Astrocyte of the cerebellum (primary cell): ENCODE data around the gene DOK5.

Source experiments
- DNase-seq: peaks from one replicate; pipeline ENCODE4 v3.0.0-alpha.2; 2011; ENCODE audit warnings: low read depth
- H3K4me3 ChIP-seq: 2 replicates; pipeline ENCODE4 v1.5.1; 2011; ENCODE audit warnings: mild to moderate bottlenecking, low read depth, low read length, moderate library complexity
- in situ Hi-C: cut with HindIII; loops from 2 replicates; pipeline ENCODE4 v1.10.0; 2017; ENCODE audit warnings: low sequenced_read_pairs
- TF ChIP-seq, protein P1 (sequence below): IDR thresholded peaks from 2 replicates; pipeline ENCODE4 v1.5.1; 2012; ENCODE audit warnings: low read length, low read depth, moderate library complexity, mild to moderate bottlenecking; ENCODE audit errors: missing control alignments

The DOK5 gene

DNA sequence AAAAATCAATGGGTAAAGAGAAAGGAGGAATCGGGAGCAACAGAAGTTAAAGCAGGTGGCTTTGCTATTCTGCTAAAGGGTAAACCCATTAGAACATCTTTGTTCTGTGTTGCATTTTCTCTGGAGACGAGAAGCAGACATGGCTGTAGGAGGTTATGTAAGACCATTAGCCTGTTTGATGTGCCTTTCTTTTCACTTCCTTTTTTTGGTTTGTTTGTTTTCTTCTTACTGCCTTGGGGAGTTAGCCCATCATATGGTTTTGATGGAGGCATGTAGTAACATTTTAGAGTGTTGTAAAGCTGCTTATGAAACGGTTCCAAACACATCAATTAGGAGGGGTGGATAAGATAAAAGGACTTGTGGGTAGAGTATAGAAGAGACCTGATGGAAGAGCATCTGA lies 131.0 kb downstream of the DOK5 start:
- in situ Hi-C loops, result no loop called here
- no peak for DNase-seq
- TF ChIP-seq, protein P1, sequence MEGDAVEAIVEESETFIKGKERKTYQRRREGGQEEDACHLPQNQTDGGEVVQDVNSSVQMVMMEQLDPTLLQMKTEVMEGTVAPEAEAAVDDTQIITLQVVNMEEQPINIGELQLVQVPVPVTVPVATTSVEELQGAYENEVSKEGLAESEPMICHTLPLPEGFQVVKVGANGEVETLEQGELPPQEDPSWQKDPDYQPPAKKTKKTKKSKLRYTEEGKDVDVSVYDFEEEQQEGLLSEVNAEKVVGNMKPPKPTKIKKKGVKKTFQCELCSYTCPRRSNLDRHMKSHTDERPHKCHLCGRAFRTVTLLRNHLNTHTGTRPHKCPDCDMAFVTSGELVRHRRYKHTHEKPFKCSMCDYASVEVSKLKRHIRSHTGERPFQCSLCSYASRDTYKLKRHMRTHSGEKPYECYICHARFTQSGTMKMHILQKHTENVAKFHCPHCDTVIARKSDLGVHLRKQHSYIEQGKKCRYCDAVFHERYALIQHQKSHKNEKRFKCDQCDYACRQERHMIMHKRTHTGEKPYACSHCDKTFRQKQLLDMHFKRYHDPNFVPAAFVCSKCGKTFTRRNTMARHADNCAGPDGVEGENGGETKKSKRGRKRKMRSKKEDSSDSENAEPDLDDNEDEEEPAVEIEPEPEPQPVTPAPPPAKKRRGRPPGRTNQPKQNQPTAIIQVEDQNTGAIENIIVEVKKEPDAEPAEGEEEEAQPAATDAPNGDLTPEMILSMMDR, result no peak
- H3K4me3 ChIP-seq, result no peak overlapping the region

DNA sequence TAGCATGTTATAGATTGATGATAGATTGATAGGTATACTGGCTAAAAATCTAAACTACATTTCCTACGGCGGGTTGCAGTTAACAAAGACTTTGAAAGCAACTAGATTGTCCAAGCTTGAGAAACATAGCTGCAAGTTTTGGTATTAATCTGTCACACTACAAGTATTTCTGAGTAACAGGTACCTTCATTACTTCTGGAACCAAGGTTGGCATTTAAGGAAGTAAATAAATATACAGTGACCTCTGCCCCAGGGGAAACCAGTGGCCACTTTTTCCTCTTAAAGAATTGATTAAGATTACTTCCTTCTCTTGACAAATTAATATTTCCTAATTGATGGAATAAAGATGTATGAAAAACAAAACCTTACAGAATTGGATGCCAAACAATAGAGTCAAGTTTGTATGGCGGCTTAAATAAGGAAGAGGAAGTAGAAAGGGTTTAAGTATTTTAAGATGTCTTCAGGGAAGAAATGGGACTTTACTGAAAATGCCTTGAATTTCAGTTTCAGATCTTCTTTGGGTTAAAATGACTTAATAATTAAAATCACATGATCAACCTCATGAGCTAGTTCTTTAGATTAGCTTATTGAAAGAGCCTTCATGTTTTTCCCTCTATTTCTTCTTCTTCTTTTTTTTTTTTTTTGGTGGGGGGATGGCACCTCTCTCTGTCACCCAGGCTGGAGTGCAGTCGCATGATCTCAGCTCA lies 132.8 kb downstream of the DOK5 start:
- no peak for DNase-seq
- in situ Hi-C loops, result no loop called here
- H3K4me3 ChIP-seq, result no peak overlapping the region
- TF ChIP-seq, protein P1, result no peak

DNA sequence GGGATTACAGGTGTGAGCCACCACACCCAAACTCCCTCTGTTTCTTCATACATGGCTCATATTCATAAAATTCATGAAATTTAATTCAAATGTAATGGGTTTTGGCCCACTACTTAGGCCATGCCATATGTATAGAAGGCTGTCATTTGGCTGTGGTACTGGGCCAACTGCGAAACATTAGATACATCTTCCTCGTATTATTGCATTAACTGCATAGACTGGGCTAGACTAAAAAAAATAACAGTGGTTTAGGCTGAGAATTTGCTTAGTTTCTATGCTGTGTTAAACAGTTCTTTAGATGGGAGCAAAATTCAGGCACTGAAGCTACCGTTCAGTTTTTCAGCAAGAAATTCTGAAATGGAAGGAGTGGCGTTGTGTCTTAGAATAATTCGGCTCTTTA lies 133.6 kb downstream of the DOK5 start:
- TF ChIP-seq, protein P1, result no peak
- in situ Hi-C loops, result no loop called here
- DNase-seq, result no peak
- H3K4me3 ChIP-seq, result no peak overlapping the region

DNA sequence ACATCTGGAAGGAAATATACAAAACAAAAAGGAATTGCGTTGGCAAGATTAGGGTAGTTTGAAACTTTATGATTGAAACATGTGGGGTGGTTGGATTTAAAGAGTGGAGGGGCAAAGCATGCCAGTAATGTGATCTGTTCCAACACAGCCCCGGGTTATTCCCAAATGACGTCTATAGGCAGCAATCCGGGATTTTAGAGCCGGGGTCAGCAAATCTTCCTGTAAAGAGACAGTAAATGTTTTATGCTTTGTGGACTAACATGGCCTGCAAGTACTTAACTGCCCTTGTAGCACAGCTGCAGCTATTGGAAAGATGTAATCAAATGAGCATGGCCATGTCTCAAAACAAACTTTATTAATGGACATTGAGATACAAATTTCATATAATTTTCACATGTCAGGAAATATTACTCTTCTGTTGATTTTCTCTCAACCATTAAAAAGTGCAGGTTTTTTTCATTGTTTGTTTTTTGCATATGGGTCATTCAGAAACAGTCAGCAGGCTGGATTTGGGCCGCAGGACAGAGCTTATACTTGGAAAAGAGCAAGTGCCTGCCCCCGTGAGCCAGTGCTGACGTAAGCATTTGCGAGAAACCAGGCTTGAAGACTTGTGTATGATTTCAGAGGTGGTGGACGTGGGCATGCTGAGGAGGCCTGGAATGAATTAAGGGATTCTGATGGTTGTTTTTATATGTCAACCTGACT lies 136.5 kb downstream of the DOK5 start:
- no peak overlapping the region for H3K4me3 ChIP-seq
- no peak for DNase-seq
- in situ Hi-C loops, result no loop called here
- TF ChIP-seq, protein P1, result no peak

DNA sequence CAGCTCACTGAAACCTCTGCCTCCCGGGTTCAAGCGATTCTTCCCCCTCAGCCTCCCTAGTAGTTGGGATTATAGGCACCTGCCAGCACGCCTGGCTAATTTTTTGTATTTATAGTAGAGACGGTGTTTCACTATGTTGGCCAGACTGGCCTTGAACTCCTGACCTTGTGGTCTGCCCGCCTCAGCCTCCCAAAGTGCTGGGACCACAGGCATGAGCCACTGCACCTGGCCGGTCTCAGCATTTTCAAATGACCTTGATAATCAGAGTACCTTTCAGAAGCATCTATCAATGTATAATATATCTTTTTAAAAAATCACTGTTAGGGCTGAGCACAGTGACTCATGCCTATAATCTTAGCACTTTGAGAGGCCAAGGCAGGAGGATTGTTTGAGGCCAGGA lies 143.0 kb downstream of the DOK5 start:
- no peak for DNase-seq
- TF ChIP-seq, protein P1, result no peak
- H3K4me3 ChIP-seq, result no peak overlapping the region
- in situ Hi-C loops, result no loop called here

DNA sequence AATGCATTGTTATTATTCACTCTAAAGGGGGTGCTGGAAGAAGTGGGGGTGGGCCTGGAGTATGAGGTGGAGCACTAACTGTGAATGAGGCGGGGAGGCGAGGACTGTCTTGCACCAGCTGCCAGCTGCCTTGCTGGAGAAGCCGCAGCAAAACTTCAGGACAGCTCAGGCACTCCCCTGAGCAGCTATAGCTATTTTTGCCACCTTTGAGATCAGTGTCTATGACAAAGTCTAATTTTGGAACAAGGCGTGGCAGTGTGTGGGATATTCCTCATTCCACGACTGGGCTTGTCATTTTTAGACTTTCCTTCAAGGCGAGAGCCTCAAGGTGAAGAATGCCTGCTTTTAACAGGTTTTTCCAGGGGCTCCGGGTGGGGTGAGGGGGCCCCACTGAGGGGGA lies 143.8 kb downstream of the DOK5 start:
- no peak overlapping the region for H3K4me3 ChIP-seq
- in situ Hi-C loops, result no loop called here
- TF ChIP-seq, protein P1, result no peak
- no peak for DNase-seq
